GM18909 (cell line): Measurements from ENCODE around the gene KBTBD8.

Source experiments
- ATAC-seq: cut with Tn5 transposase; IDR thresholded peaks from one replicate; pipeline ENCODE4 v1.9.1; 2021; ENCODE audit warnings: mild to moderate bottlenecking; ENCODE audit not compliant: unreplicated experiment, poor library complexity

The KBTBD8 gene

DNA sequence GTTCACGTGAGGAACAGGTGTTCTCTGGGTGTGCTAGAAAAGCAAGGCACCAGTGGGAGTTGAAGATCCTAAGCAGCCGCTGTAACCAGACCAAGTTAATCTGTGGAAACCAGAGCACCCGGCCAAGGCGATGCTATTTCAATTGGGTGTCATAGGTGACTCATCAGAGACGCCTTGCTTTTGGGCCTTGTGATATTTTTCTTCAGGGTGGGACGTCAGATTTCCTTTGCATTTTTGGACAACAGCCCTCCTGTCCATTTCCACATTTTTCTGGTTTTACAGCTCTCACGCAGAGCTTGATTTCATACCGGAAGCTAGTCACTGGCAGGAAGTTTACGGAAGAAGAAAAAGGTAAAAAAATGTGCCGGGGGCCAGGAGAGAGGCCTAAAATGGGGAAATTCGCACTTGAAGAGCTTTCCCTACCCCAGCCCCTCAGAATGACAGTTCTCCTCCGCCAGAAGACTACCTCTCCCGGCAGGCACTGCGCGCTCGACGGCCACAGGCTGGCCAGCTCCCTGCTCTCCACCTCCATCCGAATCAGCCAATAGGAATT is 471 bp upstream of the KBTBD8 start:
- no peak for ATAC-seq

DNA sequence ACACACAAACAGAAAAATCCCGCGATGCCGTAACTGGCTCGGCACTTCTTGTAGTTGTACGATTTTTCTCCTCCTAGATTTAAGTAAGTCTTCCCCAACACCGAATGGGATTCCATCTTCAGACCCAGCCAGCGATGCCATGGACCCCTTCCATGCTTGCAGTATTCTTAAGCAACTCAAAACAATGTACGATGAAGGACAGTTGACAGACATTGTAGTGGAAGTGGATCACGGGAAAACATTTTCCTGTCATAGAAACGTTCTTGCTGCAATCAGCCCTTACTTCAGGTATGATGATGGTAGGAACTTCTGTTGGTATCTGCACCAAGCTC is 763 bp downstream of the KBTBD8 start:
- no peak for ATAC-seq

DNA sequence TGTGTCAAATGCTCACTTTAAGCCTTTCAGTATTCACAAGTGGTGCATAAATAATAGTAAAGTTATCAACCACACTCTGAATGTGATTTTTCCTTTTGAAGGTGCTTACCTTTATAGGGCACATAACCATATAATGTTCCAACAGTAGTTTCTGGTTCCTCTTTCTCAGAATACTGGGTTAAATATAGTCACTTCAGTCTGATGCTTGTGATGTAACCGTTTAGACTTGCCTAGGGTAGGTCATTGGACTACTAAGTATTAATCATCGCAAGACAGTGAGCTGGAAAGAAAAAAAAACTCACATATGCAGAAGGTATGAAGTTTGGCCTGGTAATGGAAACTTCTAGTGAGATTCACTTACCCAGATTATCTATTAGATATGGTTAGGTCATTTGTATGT is 1.9 kb downstream of the KBTBD8 start:
- ATAC-seq: peak; percentile 55

DNA sequence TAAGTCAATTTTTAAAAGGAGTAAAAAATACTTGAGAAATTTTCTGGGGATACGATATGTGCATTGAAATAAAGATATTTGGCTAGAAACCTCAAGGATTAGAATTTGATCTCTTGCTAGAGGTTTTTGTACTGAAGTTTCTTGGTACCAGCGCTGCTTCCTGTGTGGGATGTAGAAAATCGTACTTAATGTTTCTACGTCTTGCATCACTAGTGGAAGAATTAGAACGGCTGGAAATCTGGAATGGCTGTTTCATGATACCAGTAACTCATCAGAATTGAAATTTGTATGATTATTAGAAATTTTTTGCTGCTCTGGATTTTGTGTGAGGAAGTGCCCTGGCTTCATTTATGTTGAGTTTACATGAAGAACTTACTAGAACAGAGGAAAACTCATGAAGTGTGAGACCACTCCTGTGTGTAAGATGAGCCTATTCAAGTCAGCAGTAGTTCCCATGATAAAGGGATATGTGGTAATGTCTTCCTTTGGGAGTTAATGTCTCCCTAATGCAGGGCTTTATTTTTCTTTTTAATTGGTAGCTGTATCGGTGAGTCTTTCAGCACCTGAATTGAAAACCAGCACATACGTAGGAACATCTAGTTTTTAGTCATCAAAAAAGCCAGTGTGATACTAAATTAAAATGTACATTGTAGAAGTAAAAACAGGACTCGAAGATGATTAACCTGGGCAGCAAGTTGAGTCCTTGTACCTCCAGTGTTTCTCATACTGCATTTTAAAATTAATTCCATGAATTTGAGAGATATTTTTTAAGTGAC is 3.2 kb downstream of the KBTBD8 start:
- no peak for ATAC-seq

DNA sequence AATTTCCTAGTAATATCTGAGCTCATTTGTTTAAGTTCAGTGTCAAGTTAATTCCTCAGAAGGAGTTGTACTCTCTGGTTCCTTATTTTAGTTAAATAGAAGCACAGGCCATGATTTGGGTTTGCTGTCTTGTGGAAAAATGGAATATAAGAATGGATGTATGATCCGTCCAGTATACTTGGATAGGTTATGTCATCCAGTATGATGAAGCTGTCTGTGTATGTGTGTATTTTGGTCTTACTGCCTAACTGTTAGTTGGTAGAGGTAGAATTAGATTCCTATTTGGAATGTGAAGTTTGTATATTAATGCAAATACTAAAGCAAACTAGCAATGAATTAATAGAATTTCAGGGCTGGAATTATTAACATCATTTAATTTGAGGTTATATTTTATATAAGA is 7.9 kb downstream of the KBTBD8 start:
- no peak for ATAC-seq

DNA sequence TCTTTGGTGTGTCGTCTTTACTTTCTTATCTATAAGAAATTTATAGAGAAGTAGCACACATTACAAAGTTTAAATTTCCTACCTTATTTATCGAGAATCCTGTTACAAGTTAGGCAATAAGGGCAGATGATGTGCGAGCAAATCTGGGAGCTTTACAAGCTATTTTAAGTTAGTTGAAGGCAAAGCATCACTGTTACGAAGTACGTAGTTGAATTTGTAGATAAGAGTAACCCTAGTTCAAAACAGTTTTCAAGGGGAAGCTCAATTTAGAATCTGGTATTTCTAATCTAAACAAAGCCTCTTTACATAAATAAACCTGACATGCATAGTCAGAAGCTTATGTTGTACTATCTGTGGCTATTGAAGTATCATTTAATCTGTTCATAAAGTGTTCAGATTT is 8.4 kb downstream of the KBTBD8 start:
- ATAC-seq: no peak

DNA sequence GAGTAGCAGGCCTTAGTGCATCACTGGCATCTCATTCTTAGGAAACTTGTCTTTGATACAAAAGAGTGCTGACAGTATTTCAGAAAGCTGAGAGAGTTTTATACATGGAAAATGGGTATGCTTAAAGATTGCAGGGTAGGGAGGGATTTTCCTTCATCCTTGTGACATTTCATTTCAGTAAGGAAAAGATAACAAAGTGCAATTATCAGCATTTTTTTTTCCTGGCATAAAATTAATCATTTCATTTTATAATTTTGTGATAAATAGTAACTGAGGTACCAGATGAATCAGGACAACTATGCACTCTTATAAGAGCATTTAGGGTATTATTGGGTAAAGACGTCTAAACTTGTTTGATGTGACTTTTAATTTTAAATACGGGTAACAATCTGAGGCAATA is 10.3 kb downstream of the KBTBD8 start:
- ATAC-seq: no peak

DNA sequence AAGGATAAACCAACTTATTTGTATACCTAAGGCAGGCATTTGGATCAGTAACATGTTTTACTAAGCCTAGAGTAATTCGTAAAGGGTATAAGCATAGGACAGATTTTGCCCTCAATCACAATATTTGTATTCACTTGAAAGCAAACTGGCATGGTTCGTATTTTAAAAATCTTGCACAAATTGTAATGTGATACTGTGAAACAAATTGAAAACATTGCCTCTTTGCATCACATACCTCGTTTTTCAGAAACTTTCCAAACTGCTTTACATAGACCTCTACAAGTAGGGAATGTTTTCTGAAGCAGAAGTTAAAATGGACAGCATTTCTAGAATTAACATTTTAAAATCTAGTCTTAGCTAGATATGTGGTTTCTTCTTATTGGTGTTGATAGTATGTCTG is 11.6 kb downstream of the KBTBD8 start:
- no peak for ATAC-seq

DNA sequence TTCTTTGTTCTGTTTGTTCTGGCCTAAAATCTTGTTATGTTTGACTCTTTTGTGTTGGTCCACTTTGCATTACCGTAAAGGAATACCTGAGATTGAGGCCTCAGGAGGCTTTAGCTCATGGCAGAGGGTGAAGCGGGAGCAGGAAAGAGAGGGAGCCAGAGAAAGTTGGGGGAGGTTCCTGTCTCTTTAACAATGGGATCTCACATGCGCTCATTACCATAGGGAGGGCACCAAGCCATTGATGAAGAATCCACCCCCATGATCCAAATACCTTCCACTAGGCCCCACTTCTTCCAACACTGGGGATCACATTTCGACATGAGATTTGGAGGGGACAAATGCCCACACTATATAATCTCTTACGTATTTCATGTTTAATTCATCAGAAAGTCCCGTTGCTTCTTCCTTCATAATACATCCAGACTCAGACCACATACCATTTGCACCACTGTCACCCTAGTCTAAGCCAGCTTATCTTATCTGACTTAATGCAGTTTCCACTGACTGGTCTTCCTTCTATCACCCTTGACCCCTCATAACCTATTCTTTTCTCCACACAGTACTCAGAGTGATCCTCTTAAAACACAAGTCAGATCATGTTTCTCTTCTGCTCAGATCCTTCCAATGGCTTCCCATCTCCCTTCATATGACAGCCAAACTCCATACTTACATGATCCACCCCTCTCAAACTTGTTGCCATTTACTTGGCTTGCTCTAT is 13.5 kb downstream of the KBTBD8 start:
- ATAC-seq: no peak

DNA sequence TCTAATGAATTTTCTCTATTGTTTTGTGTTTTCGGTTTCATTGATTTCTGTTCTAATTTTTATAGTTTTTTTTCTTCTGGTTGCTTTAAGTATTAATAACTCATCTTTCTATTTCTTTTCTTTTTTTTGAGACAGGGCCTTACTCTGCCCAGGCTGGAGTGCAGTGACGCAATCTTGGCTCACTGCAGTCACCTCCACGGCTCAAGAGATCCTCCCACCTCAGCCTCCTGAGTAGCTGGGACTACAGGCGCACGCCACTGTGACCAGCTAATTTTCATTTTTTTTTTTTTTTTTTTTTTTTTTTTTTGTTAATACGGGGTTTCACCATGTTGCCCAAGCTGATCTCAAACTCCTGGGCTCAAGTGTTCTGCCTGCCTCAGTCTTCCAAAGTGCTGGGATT is 14.5 kb downstream of the KBTBD8 start:
- ATAC-seq: no peak

DNA sequence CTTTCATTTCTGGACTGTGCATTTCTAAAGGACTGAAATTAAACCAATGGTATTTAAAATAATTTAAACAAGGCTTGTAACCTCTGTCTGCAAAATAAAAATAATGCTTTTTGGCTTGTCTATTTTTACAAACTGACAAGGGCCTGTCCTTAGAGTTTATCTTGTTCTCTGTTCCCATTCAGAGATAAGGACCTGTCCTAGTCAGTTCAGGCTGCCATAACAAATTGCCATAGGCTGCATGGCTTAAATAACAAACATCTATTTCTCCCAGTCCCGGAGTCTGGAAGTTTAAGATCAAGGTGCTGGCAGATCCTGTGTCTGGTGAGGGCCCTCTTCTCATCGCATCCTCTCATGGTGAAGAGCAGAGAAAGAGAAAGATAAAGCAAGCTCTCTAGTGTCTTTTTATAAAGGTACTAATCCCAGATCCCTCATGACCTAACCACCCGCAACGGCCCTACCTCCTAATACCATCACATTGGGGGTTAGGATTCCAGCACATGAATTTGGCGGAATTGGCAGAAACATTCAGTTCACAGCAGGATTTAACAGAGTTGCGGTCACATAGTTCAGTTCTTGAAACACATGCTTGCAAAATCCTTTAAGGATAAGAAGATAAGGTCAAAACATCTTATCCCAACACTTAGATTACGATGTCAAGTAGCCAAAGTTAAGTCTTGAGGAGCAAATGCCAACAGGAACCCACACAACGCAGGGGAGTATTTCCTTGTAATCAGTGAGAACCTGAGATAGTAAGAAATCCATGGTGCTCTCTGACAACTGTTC is 17.8 kb downstream of the KBTBD8 start:
- ATAC-seq: no peak

DNA sequence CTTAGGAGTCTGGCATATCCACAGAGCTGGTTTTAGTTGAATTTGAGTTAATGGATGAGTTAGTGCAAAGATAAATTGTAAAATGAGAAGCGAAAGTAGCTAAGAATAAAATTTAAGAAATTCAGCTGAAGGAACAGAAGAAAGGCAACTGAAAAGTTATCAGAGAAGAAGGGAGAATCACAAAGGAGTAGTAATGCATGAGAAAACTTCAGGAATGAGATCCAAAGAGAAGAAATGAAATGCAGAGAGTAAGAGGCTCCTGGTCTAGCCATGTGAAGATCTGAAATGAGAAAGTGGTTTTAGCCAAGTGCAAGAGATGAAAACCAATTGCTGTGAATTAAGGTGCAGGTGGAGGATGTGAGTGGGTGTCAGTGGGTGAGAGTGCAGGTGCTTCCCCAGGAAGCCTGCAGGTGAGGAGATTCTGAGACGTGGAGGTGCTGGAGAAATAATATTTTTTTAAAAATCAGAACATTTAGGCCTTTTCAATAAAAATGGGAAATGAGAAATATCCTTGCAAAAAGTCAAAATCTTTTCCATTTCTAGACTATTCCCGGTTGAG is 18.5 kb downstream of the KBTBD8 start:
- peak; percentile 58 for ATAC-seq

DNA sequence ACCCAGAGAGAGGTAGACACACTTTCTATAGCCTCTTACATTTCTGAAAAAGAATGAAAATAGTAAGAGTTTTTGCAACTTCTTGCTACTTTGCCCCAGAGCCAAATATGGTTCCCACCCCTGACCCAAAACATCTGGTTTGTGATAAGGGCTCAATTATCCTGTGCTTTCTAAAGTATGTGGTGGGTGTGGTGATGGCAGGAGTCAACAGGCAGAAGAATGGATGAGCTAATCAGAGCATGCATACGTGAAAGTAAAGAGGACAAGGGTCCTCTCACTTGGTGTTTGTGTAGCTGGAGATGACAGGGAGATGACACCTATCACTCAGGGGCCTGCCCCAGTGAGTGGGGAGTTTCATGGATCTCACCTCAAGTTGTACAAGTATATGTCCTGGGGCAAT is 19.1 kb downstream of the KBTBD8 start:
- peak; percentile 9 for ATAC-seq

DNA sequence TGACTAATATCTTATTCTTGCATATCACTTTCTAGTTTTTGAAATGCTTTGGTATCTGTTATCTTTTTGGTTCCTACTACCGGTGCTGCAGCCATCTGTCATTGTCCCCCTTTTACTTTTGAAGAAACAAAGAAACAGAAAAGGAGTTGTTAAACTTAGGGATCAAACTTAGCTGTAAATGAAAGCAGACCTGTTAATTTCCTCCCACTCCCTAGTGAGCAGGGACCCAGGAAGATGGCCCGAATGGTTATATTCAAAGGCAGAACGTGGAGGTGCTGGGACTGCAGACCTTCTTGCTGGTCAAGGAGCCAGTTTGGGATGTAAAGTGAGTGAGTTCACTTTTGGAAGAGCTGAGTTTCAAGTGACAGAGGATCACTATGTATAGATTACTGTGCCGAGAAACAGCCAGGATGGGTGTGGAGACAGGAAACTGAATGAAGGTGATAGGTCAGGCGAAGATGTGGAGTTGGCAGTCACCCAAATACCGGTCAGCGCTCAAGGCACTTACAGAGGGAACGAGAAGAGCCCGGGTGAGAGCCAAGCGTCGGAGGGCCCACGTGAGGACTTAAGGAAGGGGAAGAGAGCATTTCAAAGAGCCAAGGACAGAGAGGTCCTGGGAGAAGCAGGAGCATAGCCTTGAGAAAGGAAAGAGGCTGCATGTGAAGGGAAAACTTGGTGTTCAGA is 20.1 kb downstream of the KBTBD8 start:
- peak; percentile 48 for ATAC-seq

DNA sequence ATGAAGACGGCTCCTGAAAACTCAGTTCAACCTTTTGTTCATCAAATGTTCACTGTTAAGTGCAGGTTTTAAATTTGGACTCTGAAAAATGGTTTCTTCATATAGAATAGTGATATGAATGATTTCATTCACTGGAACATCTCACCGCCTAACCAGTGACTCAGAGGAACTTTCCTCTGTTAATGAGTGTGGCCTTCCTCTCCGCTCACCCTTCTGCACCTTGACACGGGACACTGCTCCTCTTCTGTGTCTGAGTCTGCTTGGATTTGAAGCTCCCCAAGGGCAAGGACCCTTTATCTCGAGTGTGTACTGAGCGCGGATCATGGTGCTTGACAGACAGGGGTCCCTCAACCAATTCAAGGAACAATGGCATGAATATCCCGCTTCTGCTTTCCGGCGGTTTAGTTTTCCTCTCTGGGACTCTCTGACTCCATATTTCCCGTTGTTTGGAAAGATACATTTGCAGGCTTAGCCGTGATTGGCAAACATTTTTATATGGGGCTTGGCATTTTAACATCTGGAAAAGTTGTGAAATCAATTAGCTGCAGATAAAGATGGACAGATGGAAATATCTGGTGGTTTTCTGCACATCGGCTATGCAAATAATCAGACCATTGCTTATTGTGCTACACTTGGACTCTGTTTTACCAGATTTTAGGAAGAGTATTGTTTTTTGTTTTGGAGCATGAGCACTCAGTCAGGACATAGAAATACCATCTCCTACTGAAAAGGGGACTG is 20.9 kb downstream of the KBTBD8 start:
- peak; percentile 63 for ATAC-seq

DNA sequence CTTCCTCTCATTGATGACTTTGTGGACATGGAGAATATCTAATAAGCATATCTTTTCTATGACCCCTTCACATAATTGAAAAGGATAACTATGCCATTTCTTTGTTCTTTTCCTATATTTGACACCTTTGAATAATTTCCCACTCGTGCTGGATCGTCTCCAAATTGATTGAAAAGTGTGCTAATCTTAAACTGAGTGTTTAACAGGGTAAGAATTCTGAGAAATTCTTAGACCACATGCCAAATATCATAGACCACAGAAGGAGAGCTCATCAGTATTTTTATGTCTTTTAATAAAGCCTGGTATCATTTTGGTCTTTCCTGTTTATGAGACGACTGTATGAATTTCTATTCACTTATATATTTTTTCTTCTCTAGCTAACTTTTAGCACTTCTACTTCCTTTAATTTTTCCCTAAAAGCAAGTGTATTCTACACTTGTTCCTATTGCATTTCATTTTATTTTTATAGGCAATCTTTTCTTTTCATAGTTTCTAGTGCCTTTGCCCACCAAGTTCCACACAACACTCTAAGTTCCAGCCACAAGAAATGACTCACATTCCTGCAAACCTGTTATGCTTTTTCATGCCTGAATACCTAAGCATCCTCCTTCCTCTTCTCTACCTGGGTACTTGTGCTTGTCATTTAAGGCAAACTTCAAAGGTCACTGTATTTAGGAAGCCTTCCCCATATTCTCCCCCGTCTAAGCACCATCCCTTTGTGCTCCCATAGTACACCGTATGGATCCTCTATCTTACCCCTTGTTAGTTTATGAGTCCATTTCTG is 30.1 kb downstream of the KBTBD8 start:
- ATAC-seq: no peak

DNA sequence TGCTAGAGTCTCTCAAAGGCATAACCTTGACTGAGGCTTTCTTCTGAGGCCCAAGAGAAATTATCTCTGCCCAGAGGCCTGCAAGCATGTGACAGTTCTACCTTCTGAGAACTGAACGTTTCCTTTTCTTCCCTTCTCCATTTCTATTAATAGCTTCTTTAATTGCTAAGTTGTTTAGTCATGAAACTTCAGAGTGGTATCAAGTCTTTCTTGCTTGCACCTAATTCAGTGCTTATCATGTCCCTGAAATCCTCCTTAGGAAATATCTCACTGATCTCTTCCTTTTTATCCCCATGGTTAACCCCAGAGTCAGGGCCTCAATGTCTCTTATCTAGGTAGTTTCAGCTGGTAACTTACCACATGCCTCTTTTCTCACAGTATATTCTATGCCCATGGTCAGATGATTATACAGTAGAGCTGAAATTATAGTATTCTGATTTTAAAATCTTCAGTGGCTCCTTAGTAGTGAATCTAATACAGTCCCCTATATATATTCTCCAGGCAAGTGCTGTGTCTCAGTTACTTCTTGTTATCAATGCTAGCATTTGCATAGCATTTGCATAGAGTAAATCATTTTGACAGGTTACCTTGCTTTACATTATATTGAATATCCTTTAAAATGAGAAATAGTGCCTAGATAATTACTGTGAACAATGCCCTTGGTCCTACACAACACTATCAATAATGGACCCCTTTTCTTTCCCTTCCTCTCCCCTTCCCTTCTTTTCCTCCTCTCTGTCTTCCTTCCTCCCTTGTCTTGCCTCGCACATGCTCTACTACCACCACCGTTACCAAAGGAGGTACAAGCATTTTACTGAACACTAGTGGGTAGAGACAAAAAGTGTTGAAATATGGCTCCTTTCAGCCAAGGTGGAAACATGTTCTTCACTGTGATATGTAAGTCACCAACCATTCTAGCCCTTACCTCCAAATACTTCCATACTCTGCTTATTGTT is 33.0 kb downstream of the KBTBD8 start:
- ATAC-seq: peak; percentile 80

DNA sequence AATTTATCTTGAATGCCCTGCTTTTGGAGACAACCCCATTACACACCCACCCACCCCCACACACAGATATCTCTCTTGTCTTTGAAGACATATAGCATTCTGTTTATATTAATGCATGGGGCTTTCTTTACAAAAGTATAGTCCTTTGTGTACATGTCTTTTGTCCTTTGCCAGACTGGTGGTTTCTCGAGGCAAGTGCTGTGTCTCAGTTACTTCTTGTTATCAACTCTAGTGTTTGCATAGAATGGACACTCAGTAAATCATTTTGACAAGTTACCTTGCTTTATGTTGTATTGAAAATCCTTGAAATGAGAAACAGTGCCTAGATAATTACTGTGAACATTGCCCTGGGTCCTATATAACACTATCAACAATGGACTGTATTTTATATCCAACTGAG is 33.9 kb downstream of the KBTBD8 start:
- ATAC-seq: no peak
